GM12878 (cell line): ENCODE results near the gene UFC1. TPM values are rescaled to one million over a fixed set of nuclear protein-coding genes. Genes with fewer than 3 reads are reported as not detected.

Experiments
- ATAC-seq: fragments of 200-7000 bp; cut with Tn5 transposase; 3 replicates; pipeline ENCODE4 v1.9.1; 2020; ENCODE audit warnings: mild to moderate bottlenecking, moderate library complexity
- BruUV-seq: library from RNA; stranded (reverse); fragments of 400-500 nt; replicated peaks from 2 replicates; lab custom pipeline; 2021; lab: Mats Ljungman, UMichigan
- CTCF ChIA-PET: fragments of 300-600 bp; sonication (Branson Sonifier 250); formaldehyde crosslinking; extraction: SDS; loops from one replicate; lab custom pipeline; 2021; ENCODE audit warnings: inconsistent platforms; lab: Yijun Ruan, JAX
- POLR2A ChIA-PET: fragments of 350-600 bp; formaldehyde crosslinking; extraction: SDS; loops from one replicate; lab custom pipeline; 2021; ENCODE audit warnings: inconsistent platforms; lab: Charles Lee
- RAD21 ChIA-PET: fragments of 300-600 bp; sonication (Branson Sonifier 250); formaldehyde crosslinking; loops from one replicate; lab custom pipeline; 2023; ENCODE audit warnings: antibody characterized with exemption; ENCODE audit not compliant: unreplicated experiment; lab: Charles Lee
- SMC1A ChIA-PET: fragments of 300-600 bp; sonication (Branson Sonifier 250); formaldehyde crosslinking; loops from one replicate; lab custom pipeline; 2023; ENCODE audit not compliant: unreplicated experiment, uncharacterized antibody; lab: Charles Lee
- DNase-seq: peaks from one replicate; pipeline ENCODE4 v3.0.0-alpha.2; 2011; ENCODE audit warnings: low read depth, low spot score
- FAIRE-seq: peaks from 3 replicates; lab custom pipeline; 2011; peaks lifted over from hg19 to GRCh38; lab: Jason Lieb, UNC
- H2AFZ ChIP-seq: 2 replicates; pipeline ENCODE4 v1.6.0; 2011; ENCODE audit warnings: low read depth, low read length, control low read depth; ENCODE audit not compliant: control insufficient read depth
- H3K27ac ChIP-seq: 2 replicates; pipeline ENCODE4 v1.5.1; 2011; ENCODE audit warnings: control low read depth; ENCODE audit not compliant: control insufficient read depth, insufficient read depth
- H3K27me3 ChIP-seq, 2 experiments: replicated peaks in 1 of 2; 2 replicates each; pipeline versions ENCODE4 v1.6.0 to v1.6.1; 2011; ENCODE audit warnings: low read length in 1 of 2; ENCODE audit not compliant: control insufficient read depth in 2 of 2, insufficient read depth in 2 of 2
- H3K36me3 ChIP-seq, 2 experiments: 2 replicates each; pipeline ENCODE4 v1.5.1; 2011; ENCODE audit warnings: low read length in 1 of 2; ENCODE audit not compliant: control insufficient read depth in 2 of 2, insufficient read depth in 2 of 2
- H3K4me1 ChIP-seq: 2 replicates; pipeline ENCODE4 v1.6.1; 2011; ENCODE audit warnings: mild to moderate bottlenecking, low read length, moderate library complexity, mixed read lengths; ENCODE audit not compliant: control insufficient read depth, insufficient read depth
- H3K4me2 ChIP-seq: 2 replicates; pipeline ENCODE4 v1.6.0; 2011; ENCODE audit warnings: control low read depth; ENCODE audit not compliant: control insufficient read depth, insufficient read depth
- H3K4me3 ChIP-seq: fragments of 200-600 bp; sonication (generic); 2 replicates; pipeline ENCODE4 v1.5.1; 2016
- H3K79me2 ChIP-seq: 2 replicates; pipeline ENCODE4 v1.6.0; 2011; ENCODE audit warnings: low read length; ENCODE audit not compliant: control insufficient read depth, insufficient read depth
- H3K9ac ChIP-seq: 2 replicates; pipeline ENCODE4 v1.8.0; 2011; ENCODE audit warnings: low read length, control low read depth, mixed read lengths; ENCODE audit not compliant: control insufficient read depth, insufficient read depth
- H3K9me3 ChIP-seq: replicated peaks from 3 replicates; pipeline ENCODE4 v1.5.1; 2011; ENCODE audit warnings: mild to moderate bottlenecking, low read length; ENCODE audit not compliant: control insufficient read depth, insufficient read depth
- H4K20me1 ChIP-seq: 2 replicates; pipeline ENCODE4 v1.6.0; 2011; ENCODE audit not compliant: control insufficient read depth, insufficient read depth
- CEBPB ChIP-seq, 2 experiments: fragments of 150-350 bp in 1 of 2; IDR thresholded peaks; 2 replicates each; pipeline ENCODE4 v1.6.1; 2012 to 2014; ENCODE audit warnings: low read depth in 2 of 2, low read length in 2 of 2, borderline replicate concordance in 1 of 2, inconsistent platforms in 1 of 2
- DPF2 ChIP-seq: fragments of 450-650 bp; IDR thresholded peaks from 2 replicates; pipeline ENCODE4 v1.6.1; 2017; ENCODE audit warnings: mild to moderate bottlenecking
- KLF5 ChIP-seq: fragments of 450-650 bp; IDR thresholded peaks from 2 replicates; pipeline ENCODE4 v1.6.1; 2014; ENCODE audit warnings: mild to moderate bottlenecking; ENCODE audit not compliant: partially characterized antibody
- MAX ChIP-seq: IDR thresholded peaks from 2 replicates; pipeline ENCODE4 v1.6.1; 2012; ENCODE audit warnings: low read depth, low read length, improper control_type of control experiment
- RELA ChIP-seq: fragments of 450-650 bp; IDR thresholded peaks from 2 replicates; pipeline ENCODE4 v1.8.0; 2014; ENCODE audit warnings: borderline replicate concordance; ENCODE audit not compliant: partially characterized antibody
- SMAD1 ChIP-seq: fragments of 450-650 bp; IDR thresholded peaks from 2 replicates; pipeline ENCODE4 v1.6.1; 2018; ENCODE audit warnings: mild to moderate bottlenecking, low read depth; ENCODE audit not compliant: partially characterized antibody
- ZBTB33 ChIP-seq: fragments of 450-650 bp; IDR thresholded peaks from 2 replicates; pipeline ENCODE4 v1.6.1; 2017; ENCODE audit warnings: mild to moderate bottlenecking
- WGBS: methylation state at CpG from one replicate; pipeline ENCODE4 v1.1.6; 2016; ENCODE audit warnings: low lambda C conversion rate; ENCODE audit not compliant: insufficient replicate concordance, insufficient coverage; ENCODE audit errors: missing lambda C conversion rate; 5-methylcytosine and 5-hydroxymethylcytosine counted together
- in situ Hi-C: fragments of 300-500 bp; cut with MboI; formaldehyde crosslinking; loops from 9 replicates; pipeline ENCODE4 v1.14.3; 2018; ENCODE audit warnings: mixed read lengths
- intact Hi-C: fragments of 100-400 bp; cut with micrococcal nuclease; formaldehyde crosslinking; loops from one replicate; pipeline ENCODE4 v1.14.2; 2022; ENCODE audit not compliant: unreplicated experiment
- polyA plus RNA-seq, 11 experiments: library from polyadenylated mRNA; depleted of rRNA in 4 of 11; unstranded in 6 of 11; stranded (reverse) in 5 of 11; fragments of >200 nt; fragmentation: Nextera tagmentation in 4 of 11; fragmentation: Illumina TruSeq in 1 of 11; extraction: Ambion mirVana in 4 of 11; extraction: Trizol in 1 of 11; gene quantifications; 1 replicate in 1 of 11; 2 replicates in 10 of 11; pipeline versions ENCODE4 v1.2.1 to v1.2.3, GENCODE V29; 2011 to 2016; ENCODE audit warnings: inconsistent platforms in 2 of 11, missing spikeins in 2 of 11, low read depth in 1 of 11
- total RNA-seq, 4 experiments: library from RNA; depleted of rRNA in 3 of 4; stranded (reverse); fragments of >200 nt in 3 of 4; fragmentation: Illumina TruSeq in 1 of 4; extraction: Trizol in 1 of 4; gene quantifications; 2 replicates each; pipeline versions ENCODE4 v1.2.1 to v1.2.3, GENCODE V29; 2013 to 2021

The UFC1 gene
- total and polyA plus RNA-seq, 10 of the 15 experiments (the other 5 are each of a cell fraction or from before 2014, with no cell fraction given), result 95.9 to 239 (median 151) TPM

- Histone ChIP-seq H3K36me3 (peaks cover 0 to 16% of the 10 kb centered on the region in 2 experiments; a peak in 3 of 4 replicates), H3K27me3 (no peaks in the 10 kb centered on the region), H3K4me2 (no peak overlapping the region), H3K4me1 (peaks cover 15% of the 10 kb centered on the region), H2AFZ (no peak overlapping the region), H4K20me1 (no peaks in the 10 kb centered on the region), H3K9me3 (no peaks in the 10 kb centered on the region), H3K27ac (no peak overlapping the region), H3K9ac (no peak overlapping the region), H3K4me3 (no peak overlapping the region), H3K79me2 (peaks cover 8% of the 10 kb centered on the region)
- BruUV-seq, result no TSS peak
- in situ Hi-C loops, result no loop called here
- intact Hi-C loops, result no loop called here
- no peak for DNase-seq
- WGBS, result 83% methylated on average over 7 of the region's 7 CpGs
- SMC1A ChIA-PET, result interaction anchor here (0.9 to 1.1 kb wide), 2 partner anchors 13 to 55 kb away, joined by 3 read pairs; no protein-coding TSS in a partner anchor
- no peak for FAIRE-seq
- CTCF ChIA-PET, result interaction anchor here (0.8 to 1.4 kb wide), 4 partner anchors 18 to 220 kb away, joined by 3 to 7 read pairs (median 4); partner anchors contain the start of genes DEDD and TOMM40L
- TF ChIP-seq CEBPB (IDR thresholded peaks at IDR 0.05; ENCODE audit: borderline replicate concordance in 1 of 2, low read depth in 2 of 2, low read length in 2 of 2) (no peak), KLF5 (no peak), SMAD1 (no peak), ZBTB33 (no peak), MAX (no peak), DPF2 (no peak), RELA (no peak)
- no peak for ATAC-seq
- RAD21 ChIA-PET, result interaction anchor here (1.1 kb wide), 1 partner anchor 221 kb away, joined by 3 read pairs; no protein-coding TSS in a partner anchor
- POLR2A ChIA-PET, result interaction anchor here (0.6 kb wide), 1 partner anchor 129 kb away, joined by 4 read pairs; no protein-coding TSS in a partner anchor
Observed at GRCh38 chr1:161162052-161162451, 8.3 kb downstream of the UFC1 start.
